AG09309 (cell line): Measurements from ENCODE around the gene OFD1.

Experiments used
- DNase-seq: peaks from one replicate; pipeline ENCODE4 v3.0.0-alpha.2; 2010; ENCODE audit warnings: low read depth
- H3K4me3 ChIP-seq: 2 replicates; pipeline ENCODE4 v1.5.1; 2011; ENCODE audit warnings: mild to moderate bottlenecking, low read depth, low read length, moderate library complexity; ENCODE audit not compliant: control insufficient read depth
- TF ChIP-seq, protein P1 (sequence below): IDR thresholded peaks from 2 replicates; pipeline ENCODE4 v1.5.1; 2011; ENCODE audit warnings: mild to moderate bottlenecking, low read depth, low read length, inconsistent platforms; ENCODE audit not compliant: insufficient read depth, control insufficient read depth; ENCODE audit errors: missing control alignments

OFD1 gene

GRCh38 chrX:13798184-13798583 is 63.6 kb downstream of the OFD1 start:
- TF ChIP-seq, protein P1, sequence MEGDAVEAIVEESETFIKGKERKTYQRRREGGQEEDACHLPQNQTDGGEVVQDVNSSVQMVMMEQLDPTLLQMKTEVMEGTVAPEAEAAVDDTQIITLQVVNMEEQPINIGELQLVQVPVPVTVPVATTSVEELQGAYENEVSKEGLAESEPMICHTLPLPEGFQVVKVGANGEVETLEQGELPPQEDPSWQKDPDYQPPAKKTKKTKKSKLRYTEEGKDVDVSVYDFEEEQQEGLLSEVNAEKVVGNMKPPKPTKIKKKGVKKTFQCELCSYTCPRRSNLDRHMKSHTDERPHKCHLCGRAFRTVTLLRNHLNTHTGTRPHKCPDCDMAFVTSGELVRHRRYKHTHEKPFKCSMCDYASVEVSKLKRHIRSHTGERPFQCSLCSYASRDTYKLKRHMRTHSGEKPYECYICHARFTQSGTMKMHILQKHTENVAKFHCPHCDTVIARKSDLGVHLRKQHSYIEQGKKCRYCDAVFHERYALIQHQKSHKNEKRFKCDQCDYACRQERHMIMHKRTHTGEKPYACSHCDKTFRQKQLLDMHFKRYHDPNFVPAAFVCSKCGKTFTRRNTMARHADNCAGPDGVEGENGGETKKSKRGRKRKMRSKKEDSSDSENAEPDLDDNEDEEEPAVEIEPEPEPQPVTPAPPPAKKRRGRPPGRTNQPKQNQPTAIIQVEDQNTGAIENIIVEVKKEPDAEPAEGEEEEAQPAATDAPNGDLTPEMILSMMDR = no peak
- no peak for DNase-seq
- no peak overlapping the region for H3K4me3 ChIP-seq

- TF ChIP-seq, protein P1 = no peak
- H3K4me3 ChIP-seq = no peak overlapping the region
- no peak for DNase-seq
These were observed 68.6 kb downstream of the OFD1 start for GRCh38 chrX:13803116-13803515.

- no peak for DNase-seq
- TF ChIP-seq, protein P1 = no peak
- no peak overlapping the region for H3K4me3 ChIP-seq
These were observed 70.7 kb downstream of the OFD1 start for GRCh38 chrX:13805241-13805640.

GRCh38 chrX:13808293-13808692 is 73.7 kb downstream of the OFD1 start:
- TF ChIP-seq, protein P1 = no peak
- DNase-seq = no peak
- no peak overlapping the region for H3K4me3 ChIP-seq

DNA sequence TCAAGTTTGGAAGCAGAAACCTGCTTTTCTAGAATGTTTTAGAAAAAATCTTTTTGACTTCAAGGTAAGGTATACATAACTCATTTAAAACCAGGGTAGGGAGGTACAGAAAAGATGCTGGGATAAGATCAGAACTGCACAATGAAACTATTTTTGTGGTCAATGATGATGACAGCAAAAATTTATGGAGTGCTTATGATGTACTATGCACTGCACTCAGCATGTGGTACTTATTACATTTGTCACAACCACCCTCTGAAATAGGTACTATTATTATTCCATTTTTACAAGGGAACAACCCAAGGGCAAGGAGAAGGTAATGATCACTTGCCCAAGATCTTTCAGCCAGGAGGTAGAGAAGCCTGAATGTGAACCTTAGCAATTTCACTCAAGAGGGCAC is 74.3 kb downstream of the OFD1 start:
- DNase-seq = no peak
- TF ChIP-seq, protein P1 = no peak

DNA sequence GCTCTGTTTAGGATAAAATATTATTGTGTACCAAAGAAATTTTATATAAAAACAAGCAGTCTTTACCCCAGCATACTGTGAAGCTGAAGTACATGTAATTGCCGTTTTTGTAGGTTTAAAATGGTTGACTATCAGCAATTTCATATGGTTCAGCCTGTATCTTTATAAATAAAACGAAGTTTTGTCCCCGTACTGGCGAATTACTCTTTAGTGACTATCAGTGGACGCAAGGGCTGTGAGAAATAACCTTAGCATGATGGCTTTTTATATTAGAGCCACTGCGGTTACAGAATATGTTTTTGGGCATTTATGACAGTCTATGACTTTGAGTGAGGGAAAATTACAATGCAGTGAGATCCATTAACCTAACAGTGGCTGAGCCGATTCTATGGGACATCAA is 81.1 kb downstream of the OFD1 start:
- no peak overlapping the region for H3K4me3 ChIP-seq
- DNase-seq = no peak
- TF ChIP-seq, protein P1 = no peak

More for the DNA sequence above, 74.3 kb downstream of the OFD1 start:
- H3K4me3 ChIP-seq = no peak overlapping the region

DNA sequence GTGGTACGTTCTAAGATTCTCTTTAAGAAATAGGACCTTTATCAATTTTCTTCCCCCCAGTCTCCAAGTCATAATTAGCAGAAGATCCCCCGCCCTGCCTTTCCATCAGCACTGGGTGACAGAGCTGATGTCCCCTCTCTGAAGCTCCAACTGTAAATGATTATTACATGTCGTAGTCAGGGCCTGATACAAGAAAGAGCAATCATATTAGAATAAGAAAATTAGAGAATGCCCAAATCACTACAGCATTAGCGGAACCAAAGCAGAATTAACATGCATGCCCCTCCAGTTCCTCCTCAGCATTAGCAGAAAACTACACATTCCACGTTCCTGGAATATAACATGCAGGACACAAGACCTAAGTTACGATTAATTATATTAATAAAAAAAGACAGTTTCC is 81.6 kb downstream of the OFD1 start:
- H3K4me3 ChIP-seq = no peak overlapping the region
- DNase-seq = no peak
- TF ChIP-seq, protein P1 = no peak
